HG03280 (cell line): ENCODE data around the gene ILKAP.

Experiments used
- ATAC-seq: cut with Tn5 transposase; IDR thresholded peaks from one replicate; pipeline ENCODE4 v1.9.1; 2021; ENCODE audit warnings: mild to moderate bottlenecking, moderate library complexity; ENCODE audit not compliant: unreplicated experiment

Gene ILKAP

DNA sequence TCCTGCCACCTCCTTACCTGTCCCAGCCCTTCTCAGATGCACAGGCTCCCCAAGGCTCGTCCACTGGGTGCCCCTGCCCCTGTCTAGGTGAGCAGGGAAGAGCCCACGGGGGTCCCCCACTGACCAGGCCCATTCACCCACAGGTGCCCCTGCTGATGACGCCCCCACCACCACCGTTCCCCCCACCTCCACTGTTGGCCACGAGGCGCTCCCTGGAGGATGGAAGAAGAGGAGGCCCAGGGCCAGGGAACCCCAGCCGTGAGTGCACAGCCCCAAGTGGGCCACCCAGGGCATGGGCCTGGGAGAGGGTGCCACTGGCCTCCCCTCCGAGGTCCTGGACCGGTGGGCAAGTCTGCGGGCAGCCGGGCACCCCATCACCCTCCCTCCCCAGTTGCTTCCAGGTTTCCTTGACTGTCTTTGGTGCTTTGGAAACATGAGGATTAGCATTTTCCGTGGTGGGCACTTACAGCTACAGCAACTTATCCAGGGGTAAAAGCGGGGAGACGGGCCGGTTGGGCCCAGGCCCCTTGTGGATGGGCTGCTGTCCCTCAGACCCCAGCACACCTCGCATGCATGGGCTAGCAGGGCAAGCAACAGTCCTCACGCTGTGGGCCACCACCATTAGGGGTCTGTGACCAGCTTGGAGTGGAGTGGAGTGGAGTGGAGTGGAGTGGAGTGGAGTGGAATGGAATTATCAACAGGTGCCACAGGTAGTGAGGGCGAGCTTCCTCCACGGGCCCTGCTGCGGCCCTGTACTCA lies 78.2 kb downstream of the ILKAP start:
- no peak for ATAC-seq

DNA sequence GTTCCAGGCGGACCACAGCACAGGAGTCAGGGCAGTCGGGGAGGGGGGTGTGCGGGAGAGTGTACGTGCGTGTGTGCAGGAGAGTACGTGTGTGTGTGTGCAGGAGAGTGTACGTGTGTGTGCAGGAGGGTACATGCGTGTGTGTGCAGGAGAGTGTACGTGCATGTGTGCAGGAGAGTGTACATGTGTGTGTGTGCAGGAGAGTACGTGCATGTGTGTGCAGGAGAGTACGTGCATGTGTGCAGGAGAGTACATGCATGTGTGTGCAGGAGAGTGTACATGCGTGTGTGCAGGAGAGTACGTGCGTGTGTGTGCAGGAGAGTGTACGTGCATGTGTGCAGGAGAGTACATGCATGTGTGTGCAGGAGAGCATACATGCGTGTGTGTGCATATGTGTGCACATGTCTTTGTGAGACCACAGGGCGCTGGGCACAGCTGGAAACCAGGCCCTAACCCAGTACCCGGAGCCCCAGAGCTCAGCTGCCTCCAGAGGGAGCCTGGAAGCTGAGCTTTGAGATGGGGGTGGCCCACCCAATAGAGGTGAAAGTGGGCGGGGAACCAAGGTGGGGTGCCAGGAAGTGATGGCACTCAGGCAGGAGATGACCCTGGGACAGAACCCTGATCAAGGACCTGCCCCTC lies 78.9 kb downstream of the ILKAP start:
- no peak for ATAC-seq

DNA sequence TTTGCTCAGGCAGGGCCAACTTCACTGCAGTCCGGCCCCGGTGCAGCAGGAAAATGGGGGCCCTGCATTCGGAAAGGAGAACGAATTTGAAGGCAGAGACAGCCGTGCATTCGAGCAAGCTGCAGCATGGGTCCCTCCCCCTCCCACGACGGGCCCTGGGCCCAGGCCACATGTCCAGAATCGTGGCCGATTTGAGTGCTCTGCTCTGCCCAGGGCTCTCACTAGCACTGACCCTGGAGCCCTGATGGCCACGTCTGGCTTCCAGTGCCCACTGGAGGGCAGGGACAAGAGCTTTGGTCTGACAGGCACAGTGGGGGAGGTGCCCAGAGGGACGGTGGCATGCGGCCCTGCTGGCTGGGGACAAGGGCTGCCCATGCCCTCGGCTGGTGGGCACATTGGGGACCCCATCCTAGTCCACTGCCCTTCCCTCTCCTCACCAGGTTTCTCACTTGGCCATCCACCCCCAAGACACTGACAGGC lies 79.5 kb downstream of the ILKAP start:
- no peak for ATAC-seq

DNA sequence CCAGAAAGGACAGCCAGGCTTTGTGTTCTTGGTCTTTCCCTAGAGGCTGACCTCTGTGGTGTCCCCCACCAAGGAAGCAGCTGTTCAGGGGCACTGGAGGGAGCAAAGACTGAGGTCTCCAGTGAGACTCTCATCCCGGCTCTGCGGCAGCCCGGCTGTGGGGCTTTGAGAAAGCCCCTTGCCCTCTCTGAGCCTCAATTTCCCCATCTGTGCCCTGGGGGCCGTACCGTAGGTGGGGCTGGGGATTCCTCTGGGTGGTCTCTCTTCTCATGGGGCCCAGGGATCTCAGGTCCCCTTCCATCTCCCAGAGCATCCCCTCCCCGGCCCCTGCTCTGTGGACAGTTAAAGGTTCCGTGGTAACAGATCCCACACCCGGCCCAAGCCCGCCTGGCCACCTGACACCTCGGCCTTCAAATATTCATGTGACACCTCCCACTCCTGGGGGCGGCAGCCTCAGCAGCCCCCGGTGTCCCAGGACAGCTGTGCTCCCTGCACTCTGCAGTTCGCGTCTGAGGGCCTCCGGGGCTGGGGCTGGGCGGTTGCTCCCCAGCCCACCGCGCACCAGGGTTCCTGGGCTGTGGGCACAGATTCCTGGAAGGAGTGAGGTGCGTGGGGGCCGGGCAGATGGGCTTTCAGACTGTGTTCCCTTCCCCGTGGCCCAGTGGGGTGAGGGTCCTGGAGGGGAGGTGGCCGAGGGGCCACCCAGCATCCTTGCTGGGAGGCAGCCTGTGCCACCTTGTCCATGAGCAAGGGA lies 80.1 kb downstream of the ILKAP start:
- no peak for ATAC-seq

DNA sequence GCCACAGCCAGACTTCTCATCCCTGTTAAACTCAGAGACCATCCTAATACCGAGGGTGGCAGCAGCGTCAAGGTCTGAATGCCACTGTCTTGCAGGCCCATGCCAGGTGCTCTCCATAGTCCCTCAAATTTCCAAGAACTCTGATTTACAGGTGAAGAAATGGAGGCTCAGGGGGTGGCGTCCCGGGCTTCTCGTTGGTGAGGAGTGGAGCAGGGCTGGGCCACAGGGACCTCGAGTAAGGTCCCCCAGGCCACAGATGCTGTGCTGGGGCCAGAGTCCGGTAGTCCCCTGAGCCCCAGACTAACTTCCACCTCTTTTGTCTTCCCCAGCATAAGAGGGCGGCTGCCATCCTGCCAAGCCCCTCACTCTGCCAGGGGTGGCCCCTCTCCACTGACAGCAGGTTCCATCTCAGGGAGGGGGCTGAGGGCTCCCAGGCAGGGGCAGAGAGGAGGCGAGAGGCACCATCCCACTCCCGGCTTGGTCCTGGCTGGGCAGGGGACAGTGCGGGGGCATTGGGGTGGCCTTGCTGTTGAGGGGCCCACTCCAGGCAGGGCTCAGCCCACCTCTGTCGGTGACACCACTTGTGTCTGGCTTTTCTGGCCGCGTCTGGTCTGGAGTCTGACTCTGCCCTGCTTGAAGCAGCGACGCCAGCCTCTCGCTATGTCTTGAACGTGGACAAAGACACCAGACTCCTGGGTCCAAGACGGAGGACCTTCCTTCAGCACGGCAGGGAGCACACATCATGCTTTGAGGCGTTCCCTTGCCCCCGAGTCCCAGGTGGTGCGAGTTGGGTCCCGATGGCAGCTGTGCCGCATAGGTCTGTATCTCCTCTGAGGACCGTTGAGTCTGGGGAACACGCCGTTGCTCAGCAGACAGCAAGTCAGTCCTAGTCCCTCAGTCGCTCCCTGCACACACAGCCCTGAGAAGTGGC lies 80.9 kb downstream of the ILKAP start:
- no peak for ATAC-seq

DNA sequence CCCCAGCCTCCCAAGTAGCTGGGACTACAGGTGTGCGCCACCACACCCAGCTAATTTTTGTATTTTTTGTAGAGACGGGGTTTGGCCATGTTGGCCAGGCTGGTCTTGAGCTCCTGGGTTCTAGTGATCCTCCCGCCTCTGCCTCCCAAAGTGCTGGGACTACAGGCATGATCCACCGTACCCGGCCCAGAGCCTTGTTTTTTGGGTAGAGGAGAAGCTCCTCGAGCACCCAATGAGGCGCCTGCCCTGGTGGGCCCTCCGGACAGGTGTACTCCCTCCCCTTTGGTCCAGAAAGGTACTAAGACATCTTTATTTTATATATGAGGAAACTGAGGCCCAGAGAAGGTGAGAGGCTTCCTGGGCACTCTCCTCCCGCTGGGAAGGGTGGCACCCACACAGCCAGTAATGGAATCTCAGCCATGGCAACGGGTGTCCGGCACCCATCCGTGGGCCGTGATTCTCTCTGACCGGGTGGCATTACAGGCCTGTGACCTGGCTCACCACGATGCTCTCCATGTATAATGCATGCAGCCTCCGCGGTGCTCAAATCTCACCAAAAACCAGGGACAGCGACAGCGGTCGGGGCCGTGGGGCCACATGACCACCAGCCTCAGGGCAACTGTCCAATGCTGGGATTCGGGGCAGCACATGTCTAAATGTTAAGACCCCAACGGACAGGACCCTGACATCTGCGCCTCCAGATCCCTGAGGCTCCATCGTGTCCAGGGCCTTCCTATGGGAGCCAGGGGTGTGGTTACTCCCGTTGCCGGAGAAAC lies 81.8 kb downstream of the ILKAP start:
- ATAC-seq: no peak

DNA sequence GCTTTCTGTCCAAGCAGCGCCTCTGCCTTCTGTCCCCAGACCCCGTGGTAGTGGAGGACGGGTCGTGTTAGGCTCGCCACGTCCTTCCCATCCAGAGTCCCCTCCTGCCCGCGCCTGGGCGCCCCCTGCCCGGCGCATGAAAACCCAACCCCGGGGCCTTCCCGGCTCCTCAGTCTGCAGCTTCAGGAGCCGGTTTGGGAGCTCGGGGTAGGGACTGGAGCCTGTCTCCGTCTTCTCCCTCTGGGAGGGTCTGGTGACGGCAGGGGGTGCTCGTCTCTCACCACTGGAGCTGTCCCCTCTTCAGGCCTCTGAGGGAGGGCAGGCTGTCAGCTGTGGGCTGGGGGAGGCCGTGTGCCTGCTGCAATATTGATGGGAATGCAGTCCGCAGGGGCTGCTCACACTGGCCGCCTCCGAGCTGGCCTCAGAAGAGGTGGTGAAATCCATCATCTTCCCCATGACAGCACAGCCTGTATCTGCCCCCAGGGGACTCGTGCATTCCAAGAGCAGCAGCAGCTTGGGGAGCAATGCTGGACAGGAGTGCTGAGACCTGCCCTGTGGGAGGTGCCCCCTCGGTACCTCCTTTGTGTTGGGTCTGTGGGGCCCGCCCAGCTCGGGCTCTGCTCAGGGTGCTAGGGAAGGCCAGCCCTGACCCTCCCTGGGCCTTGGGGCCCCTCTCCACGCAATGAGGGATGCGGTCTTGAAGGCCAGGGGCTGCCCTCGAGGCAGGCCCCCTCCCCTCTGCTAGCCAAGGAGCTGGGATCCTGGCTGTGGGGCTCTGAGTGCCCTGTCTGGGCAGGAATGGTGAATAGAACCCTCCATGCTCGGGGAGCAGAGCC lies 82.8 kb downstream of the ILKAP start:
- ATAC-seq: no peak
